Dendritic cell treated with granulocyte-macrophage colony-stimulating factor and Interleukin-4, amounts not matched to agents 40 ng/mL and 50 ng/mL, for 4 days (primary cell): ENCODE results near the gene HACE1.
"Not testable (repeated sequence)": the region's sequence is repeated elsewhere in the genome, so short reads cannot be mapped to it uniquely, and the experiment has no call there.

ENCODE experiments used
- H3K27ac Mint-ChIP-seq: one replicate; pipeline ENCODE4 v1.8.0; 2022; ENCODE audit warnings: mild to moderate bottlenecking, mixed read lengths
- H3K27me3 Mint-ChIP-seq: one replicate; pipeline ENCODE4 v1.8.0; 2022; ENCODE audit warnings: mild to moderate bottlenecking, mixed read lengths
- H3K36me3 Mint-ChIP-seq: one replicate; pipeline ENCODE4 v1.8.0; 2022; ENCODE audit warnings: low read depth, mixed read lengths
- H3K4me1 Mint-ChIP-seq: one replicate; pipeline ENCODE4 v1.8.0; 2022; ENCODE audit warnings: low read depth, mixed read lengths
- H3K4me3 Mint-ChIP-seq: one replicate; pipeline ENCODE4 v1.8.0; 2022; ENCODE audit warnings: mild to moderate bottlenecking, moderate library complexity, mixed read lengths
- H3K9me3 Mint-ChIP-seq: one replicate; pipeline ENCODE4 v1.8.0; 2022; ENCODE audit warnings: mixed read lengths
- intact Hi-C: fragments of 100-400 bp; cut with micrococcal nuclease; formaldehyde crosslinking; loops from one replicate; pipeline ENCODE4 v1.15.0; 2022

HACE1 gene

DNA sequence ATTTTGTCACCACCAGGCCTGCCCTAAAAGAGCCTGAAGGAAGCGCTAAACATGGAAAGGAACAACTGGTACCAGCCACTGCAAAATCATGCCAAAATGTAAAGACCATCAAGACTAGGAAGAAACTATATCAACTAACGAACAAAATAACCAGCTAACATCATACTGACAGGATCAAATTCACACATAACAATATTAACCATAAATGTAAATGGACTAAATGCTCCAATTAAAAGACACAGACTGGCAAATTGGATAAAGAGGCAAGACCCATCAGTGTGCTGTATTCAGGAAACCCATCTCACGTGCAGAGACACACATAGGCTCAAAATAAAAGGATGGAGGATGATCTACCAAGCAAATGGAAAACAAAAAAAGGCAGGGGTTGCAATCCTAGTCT, 120.6 kb downstream of the HACE1 start:
- H3K4me3 Mint-ChIP-seq, H3K27ac Mint-ChIP-seq, H3K27me3 Mint-ChIP-seq, intact Hi-C loops, H3K4me1 Mint-ChIP-seq: not testable (repeated sequence)
- Mint-ChIP-seq H3K9me3 (peaks cover 14% of the 10 kb centered on the region), H3K36me3 (peaks cover 17% of the 10 kb centered on the region)

DNA sequence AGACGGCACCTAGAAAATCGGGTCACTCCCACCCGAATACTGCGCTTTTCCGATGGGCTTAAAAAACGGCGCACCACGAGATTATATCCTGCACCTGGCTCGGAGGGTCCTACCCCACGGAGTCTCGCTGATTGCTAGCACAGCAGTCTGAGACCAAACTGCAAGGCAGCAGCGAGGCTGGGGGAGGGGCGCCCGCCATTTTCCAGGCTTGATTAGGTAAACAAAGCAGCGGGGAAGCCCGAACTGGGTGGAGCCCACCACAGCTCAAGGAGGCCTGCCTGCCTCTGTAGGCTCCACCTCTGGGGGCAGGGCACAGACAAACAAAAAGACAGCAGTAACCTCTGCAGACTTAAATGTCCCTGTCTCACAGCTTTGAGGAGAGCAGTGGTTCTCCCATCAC, 122.2 kb downstream of the HACE1 start:
- H3K4me1 Mint-ChIP-seq, intact Hi-C loops, H3K27ac Mint-ChIP-seq, H3K4me3 Mint-ChIP-seq, H3K27me3 Mint-ChIP-seq: not testable (repeated sequence)
- Mint-ChIP-seq H3K36me3 (peaks cover 23% of the 10 kb centered on the region), H3K9me3 (peaks cover 14% of the 10 kb centered on the region)

DNA sequence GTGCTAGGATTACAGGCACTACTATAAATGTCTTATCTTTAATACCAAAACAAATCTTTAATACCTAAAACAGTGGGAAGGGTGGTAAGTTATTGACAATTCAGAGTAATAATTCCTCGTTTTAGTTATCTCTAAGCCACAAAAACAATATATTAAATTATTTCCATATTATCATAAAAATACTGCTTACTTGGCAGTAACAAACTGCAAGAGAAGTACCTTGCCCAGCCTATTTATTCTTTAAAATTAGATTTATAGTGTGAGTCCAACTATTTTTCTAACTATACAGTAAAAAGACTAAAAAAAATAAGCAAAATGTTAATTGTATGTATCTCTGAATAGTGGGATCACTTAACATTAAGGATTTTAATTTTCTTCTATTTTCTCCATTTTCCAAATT, 123.2 kb downstream of the HACE1 start:
- Mint-ChIP-seq H3K9me3 (peaks cover 14% of the 10 kb centered on the region), H3K27ac (no peak overlapping the region), H3K4me3 (no peak overlapping the region), H3K36me3 (peaks cover 23% of the 10 kb centered on the region), H3K27me3 (no peaks in the 10 kb centered on the region), H3K4me1 (no peaks in the 10 kb centered on the region)
- intact Hi-C loops: no loop called here

DNA sequence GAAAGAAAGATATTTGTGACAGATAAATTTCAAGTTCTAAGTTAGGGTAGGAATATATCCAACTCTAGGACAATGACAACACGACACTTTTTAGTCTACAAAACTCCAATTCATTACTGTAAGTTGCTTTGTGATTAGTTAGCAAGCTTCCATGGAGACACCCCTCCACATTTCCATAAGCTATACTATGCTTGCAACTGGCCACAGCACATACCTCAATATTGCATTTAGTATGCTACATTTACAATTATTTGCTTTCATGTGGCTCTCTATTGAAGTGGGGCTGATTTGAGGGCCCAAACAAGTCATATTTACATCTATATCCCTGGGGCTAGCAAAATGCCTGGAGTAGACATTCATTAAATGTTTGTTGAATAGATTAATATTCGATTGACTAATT, 129.3 kb downstream of the HACE1 start:
- H3K4me3 Mint-ChIP-seq: no peak overlapping the region
- peaks cover 6% of the 10 kb centered on the region for H3K36me3 Mint-ChIP-seq
- no peaks in the 10 kb centered on the region for H3K9me3 Mint-ChIP-seq
- H3K27me3 Mint-ChIP-seq: no peaks in the 10 kb centered on the region
- H3K27ac Mint-ChIP-seq: no peak overlapping the region
- peaks cover 5% of the 10 kb centered on the region for H3K4me1 Mint-ChIP-seq
- intact Hi-C loops: no loop called here

DNA sequence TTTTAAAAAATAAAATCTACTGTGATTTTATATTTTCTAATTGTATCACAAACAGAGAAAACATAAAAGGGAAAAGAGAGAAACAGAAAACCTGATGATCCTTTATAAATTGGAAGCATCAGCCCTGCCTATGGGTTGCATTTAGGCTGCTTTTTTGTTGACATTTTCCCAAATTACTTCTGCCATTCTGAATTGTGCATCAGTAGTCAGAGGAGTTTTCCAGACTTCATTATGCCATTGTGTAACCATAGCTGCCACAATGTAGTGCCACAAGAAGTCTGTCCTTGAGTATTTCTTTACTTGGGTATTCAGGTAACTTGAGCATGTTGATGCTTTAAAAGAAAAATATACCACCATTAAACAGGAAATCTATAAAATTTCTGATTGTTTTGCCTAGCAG, 130.3 kb downstream of the HACE1 start:
- intact Hi-C loops: no loop called here
- H3K4me1 Mint-ChIP-seq: peaks cover 5% of the 10 kb centered on the region

DNA sequence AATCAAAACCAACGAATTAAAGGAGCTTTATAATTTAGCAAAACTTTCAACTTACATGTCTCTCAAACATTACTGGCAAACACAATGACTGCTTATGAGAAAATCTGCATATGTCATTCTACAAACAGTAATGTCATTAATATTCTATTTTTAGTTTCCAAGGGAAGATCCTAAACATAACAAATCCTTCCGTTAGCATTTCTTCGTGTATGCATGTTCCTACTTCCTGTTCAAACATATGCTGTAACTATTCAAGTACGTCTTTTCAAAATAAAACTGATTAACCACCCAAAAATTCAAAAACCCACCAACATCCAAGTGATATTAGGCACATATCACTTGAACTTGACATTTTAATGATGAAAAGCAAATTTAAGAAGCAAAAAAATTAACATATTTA, 131.3 kb downstream of the HACE1 start:
- Mint-ChIP-seq H3K4me3 (no peak overlapping the region), H3K27me3 (no peaks in the 10 kb centered on the region), H3K9me3 (no peaks in the 10 kb centered on the region), H3K27ac (no peak overlapping the region), H3K36me3 (peaks cover under 1% of the 10 kb centered on the region), H3K4me1 (peaks cover 5% of the 10 kb centered on the region)
- intact Hi-C loops: no loop called here

More for the DNA sequence above, 130.3 kb downstream of the HACE1 start:
- Mint-ChIP-seq H3K36me3 (peaks cover 6% of the 10 kb centered on the region), H3K4me3 (no peak overlapping the region), H3K9me3 (no peaks in the 10 kb centered on the region), H3K27me3 (no peaks in the 10 kb centered on the region), H3K27ac (no peak overlapping the region)

DNA sequence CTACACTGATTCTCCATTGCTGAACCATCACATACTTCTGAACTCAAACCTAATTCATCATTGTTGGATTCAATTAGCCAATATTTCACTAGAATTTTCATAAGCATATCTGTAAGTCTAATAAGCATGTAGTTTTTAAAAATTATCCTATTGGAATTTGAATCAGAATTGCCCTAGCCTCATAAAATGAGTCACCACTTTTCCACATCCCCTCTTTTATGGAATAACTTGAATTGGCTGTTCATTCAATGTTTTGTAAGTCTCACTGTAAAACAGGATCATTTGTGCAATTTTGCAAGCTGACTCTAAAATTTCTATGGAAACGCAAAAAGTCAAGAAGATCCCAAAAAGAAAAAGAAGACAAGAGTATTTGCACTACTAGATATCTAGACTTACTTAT, 141.0 kb downstream of the HACE1 start:
- Mint-ChIP-seq H3K36me3 (no peaks in the 10 kb centered on the region), H3K27ac (no peak overlapping the region), H3K4me3 (no peak overlapping the region), H3K27me3 (no peaks in the 10 kb centered on the region), H3K4me1 (no peaks in the 10 kb centered on the region), H3K9me3 (no peaks in the 10 kb centered on the region)
- intact Hi-C loops: no loop called here

DNA sequence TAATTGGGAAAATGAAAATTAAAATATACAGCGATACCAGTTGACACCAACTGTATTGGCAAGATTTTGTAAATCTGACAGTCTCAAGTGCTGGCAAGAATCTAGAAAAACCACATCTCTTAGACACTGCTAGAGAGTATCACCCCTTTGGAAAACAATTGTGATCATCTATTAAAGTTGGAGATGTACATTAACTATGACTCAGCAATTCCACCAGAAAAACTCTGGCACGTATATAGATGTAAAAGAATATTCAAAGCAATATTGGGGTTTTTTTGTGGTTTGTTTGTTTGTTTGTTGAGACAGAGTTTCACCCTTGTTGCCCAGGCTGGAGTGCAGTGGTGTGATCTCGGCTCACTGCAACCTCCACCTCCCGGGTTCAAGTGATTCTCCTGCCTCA, 142.9 kb downstream of the HACE1 start:
- H3K9me3 Mint-ChIP-seq: no peaks in the 10 kb centered on the region
- H3K4me1 Mint-ChIP-seq: no peaks in the 10 kb centered on the region
- H3K36me3 Mint-ChIP-seq: no peaks in the 10 kb centered on the region
- H3K27me3 Mint-ChIP-seq: no peaks in the 10 kb centered on the region
- H3K27ac Mint-ChIP-seq: no peak overlapping the region
- intact Hi-C loops: no loop called here
- no peak overlapping the region for H3K4me3 Mint-ChIP-seq

DNA sequence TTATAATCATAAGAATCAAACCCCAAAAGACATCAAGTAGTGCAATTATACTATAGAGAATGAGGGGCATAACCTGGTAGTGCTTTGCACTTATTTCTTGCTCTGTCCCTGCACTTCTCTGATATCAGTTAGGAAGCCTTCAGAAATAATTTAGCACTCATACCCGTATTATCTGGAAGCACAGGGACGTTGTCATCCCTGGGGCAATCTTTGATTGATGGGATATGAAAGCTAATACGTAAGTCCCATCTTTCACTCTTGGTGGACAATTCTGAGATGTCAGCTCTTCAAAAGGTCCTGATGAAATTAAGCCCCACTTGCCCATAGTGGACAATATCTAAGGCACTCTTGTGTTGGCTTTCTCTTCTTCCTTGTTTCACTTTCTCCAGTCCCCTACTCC, 144.9 kb downstream of the HACE1 start:
- Mint-ChIP-seq H3K36me3 (no peaks in the 10 kb centered on the region), H3K27me3 (no peaks in the 10 kb centered on the region), H3K9me3 (no peaks in the 10 kb centered on the region), H3K4me1 (no peaks in the 10 kb centered on the region), H3K4me3 (no peak overlapping the region), H3K27ac (no peak overlapping the region)
- intact Hi-C loops: no loop called here

DNA sequence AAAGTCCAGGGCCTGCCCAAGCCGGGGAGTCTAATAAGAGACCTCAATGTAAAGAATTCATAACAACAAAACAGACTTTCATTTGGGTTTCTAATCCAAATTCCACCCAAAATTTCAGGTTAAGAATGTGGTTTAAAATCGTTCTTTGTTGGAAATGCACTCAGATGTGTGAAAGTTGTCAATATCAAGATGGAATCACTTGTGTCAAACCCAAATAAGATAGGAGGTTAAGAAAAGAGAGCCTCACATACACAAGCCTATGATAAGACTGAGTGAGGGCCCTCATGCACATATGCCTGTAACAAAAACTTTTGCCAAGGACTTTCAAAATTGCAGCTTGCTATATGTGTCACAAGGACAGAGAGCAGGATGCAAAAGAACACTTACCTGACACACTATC, 145.7 kb downstream of the HACE1 start:
- no peaks in the 10 kb centered on the region for H3K36me3 Mint-ChIP-seq
- no peak overlapping the region for H3K4me3 Mint-ChIP-seq
- H3K4me1 Mint-ChIP-seq: no peaks in the 10 kb centered on the region
- H3K27ac Mint-ChIP-seq: no peak overlapping the region
- H3K27me3 Mint-ChIP-seq: no peaks in the 10 kb centered on the region
- intact Hi-C loops: no loop called here
- H3K9me3 Mint-ChIP-seq: no peaks in the 10 kb centered on the region

DNA sequence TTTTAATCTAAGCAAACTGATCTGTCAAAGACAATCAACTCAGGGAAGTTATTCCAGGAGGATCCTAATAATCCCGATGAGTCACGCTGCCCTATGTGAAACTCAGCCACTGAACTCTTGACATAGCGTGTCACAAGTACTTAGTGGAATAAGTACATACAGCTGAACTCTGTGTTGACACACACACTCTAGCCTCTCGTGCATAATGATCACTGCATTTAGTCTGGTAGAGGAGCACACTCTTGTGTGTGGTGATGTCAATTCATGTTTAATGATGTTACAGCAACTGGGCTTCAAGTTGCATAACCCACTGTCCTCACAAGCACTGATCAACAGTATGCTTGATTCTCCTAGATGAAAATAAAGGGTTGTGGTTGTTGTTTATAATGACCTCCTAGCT, 148.3 kb downstream of the HACE1 start:
- H3K4me1 Mint-ChIP-seq: peaks cover 3% of the 10 kb centered on the region
- no peak overlapping the region for H3K27ac Mint-ChIP-seq
- H3K9me3 Mint-ChIP-seq: no peaks in the 10 kb centered on the region
- H3K27me3 Mint-ChIP-seq: no peaks in the 10 kb centered on the region
- no peaks in the 10 kb centered on the region for H3K36me3 Mint-ChIP-seq
- intact Hi-C loops: no loop called here
- H3K4me3 Mint-ChIP-seq: no peak overlapping the region

DNA sequence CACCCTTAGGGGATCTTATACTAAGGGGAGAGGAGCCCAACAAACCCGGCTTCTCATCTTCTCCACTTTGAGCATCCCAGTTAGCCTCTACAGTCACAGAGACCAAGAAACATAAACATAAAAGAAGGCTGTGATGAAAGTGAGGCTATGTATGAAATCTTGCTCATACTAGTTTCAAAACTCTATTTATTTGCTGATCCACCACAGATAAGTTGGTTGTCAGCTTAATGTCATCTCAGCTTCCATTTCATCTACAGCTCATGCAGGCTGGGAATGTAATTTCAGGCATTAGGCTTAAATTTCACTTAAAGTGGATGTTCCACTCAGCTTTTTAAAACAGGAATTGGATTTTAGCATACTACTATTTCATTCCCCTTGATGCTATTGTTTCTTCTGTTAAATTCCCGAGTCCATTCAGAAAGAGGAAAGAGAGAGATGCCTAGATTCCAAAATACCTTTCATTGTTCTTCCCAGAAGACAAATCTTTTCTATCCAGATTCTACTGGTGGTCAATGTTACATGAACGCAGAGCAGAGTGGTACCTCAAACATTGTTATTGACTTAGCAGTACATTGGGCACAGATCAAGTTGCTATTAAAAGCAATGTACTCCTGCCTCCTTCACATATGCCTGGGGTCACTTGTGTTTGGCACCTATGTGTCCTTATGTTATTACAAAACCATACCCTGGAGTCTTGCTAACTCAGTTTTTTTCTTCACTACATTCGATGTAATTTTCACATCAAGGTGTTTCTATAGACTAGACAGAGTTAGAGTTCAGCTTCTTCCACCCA, 149.0 kb downstream of the HACE1 start:
- intact Hi-C loops: no loop called here
- Mint-ChIP-seq H3K27me3 (no peaks in the 10 kb centered on the region), H3K9me3 (no peaks in the 10 kb centered on the region), H3K4me1 (peaks cover 7% of the 10 kb centered on the region), H3K27ac (no peak overlapping the region), H3K4me3 (no peak overlapping the region), H3K36me3 (no peaks in the 10 kb centered on the region)

DNA sequence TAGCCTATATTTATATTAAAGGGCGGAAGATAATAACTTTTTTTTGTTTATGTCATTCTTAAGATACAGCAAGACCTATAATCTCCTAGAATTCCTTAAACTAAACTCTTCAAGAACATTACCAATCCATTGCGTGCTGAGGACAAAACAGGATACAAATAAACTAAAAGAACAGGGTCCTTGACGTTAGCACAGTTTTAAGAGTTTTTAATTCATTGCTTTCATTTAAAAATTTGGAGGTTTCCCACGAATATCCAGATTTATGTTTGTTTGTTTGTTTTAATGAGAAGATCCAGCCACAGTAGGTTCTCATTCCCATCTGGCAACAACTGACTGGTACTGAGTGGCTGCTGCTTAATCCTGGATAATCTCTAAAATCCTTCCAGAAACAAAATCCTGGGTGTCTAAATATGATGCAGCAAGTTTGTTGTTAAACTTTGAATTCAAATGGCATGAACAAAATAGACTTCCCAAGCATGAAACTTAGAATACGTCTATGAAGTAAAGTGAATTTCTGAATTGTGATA, 153.7 kb downstream of the HACE1 start:
- no peak overlapping the region for H3K4me3 Mint-ChIP-seq
- intact Hi-C loops: no loop called here
- no peaks in the 10 kb centered on the region for H3K27me3 Mint-ChIP-seq
- H3K9me3 Mint-ChIP-seq: no peaks in the 10 kb centered on the region
- no peak overlapping the region for H3K27ac Mint-ChIP-seq
- peaks cover 19% of the 10 kb centered on the region for H3K4me1 Mint-ChIP-seq
- no peaks in the 10 kb centered on the region for H3K36me3 Mint-ChIP-seq

DNA sequence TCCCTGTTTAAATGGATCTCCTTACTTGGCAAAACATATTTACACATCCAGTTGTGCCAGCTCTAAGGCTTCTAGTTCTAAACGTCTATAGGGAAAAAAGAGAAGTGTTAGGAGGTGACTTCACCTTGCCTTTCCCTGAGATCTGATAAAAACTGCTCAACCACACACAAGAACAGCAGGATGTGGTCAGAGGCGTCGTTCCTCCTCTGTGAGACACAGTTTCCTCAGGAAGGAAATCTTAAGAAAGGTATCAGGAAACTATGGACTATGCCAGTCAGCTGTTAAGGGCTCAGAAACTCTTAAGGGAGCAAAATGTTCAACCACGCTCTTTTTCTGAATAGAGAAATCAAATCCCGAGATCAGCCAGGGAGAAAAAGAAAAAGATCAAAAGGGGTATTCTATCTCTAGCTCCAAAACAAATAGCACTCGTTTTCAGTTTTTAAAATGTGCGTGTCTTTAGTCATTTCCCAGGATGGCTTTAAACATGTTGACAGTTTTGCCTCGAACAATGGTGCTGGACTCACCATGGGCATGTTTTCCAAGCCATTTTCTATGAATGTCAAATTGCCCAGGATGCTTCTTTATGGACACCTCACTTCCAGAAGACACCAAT, 154.5 kb downstream of the HACE1 start:
- no peak overlapping the region for H3K4me3 Mint-ChIP-seq
- intact Hi-C loops: no loop called here
- H3K4me1 Mint-ChIP-seq: peaks cover 19% of the 10 kb centered on the region

DNA sequence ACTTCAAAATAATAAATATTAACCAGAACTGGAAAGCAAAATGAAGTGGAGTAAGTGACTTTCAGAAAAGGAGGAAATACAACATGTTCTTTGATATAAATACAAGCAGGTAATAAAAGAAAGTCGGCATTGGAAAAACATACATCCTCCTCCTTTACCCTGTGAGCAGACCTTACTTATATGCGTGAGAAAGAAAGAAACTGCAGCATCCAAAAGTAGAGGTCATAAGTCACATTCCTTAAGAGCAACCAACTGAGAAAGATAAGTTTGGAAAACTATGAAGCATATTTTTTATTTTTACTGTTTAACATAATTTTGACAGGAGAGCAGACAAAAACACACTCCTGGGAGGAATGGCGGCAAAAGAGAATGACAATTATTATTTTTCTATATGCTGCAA, 155.5 kb downstream of the HACE1 start:
- Mint-ChIP-seq H3K9me3 (no peaks in the 10 kb centered on the region), H3K36me3 (no peaks in the 10 kb centered on the region), H3K27ac (no peak overlapping the region), H3K4me1 (peaks cover 19% of the 10 kb centered on the region), H3K27me3 (no peaks in the 10 kb centered on the region), H3K4me3 (no peak overlapping the region)
- intact Hi-C loops: no loop called here

More for the DNA sequence above, 154.5 kb downstream of the HACE1 start:
- Mint-ChIP-seq H3K27ac (no peak overlapping the region), H3K27me3 (no peaks in the 10 kb centered on the region), H3K9me3 (no peaks in the 10 kb centered on the region), H3K36me3 (no peaks in the 10 kb centered on the region)
